GM12878 (cell line): Measurements from ENCODE around the gene SULF2. TPM values are rescaled to one million over a fixed set of nuclear protein-coding genes. Genes with fewer than 3 reads are reported as not detected.
A peak's percentile ranks its signal among the peaks of the same experiment; 100 is the strongest.

Source experiments
- ATAC-seq: fragments of 200-7000 bp; cut with Tn5 transposase; 3 replicates; pipeline ENCODE4 v1.9.1; 2020; ENCODE audit warnings: mild to moderate bottlenecking, moderate library complexity
- BruUV-seq: library from RNA; stranded (reverse); fragments of 400-500 nt; replicated peaks from 2 replicates; lab custom pipeline; 2021; lab: Mats Ljungman, UMichigan
- CTCF ChIA-PET: fragments of 300-600 bp; sonication (Branson Sonifier 250); formaldehyde crosslinking; extraction: SDS; loops from one replicate; lab custom pipeline; 2021; ENCODE audit warnings: inconsistent platforms; lab: Yijun Ruan, JAX
- POLR2A ChIA-PET: fragments of 350-600 bp; formaldehyde crosslinking; extraction: SDS; loops from one replicate; lab custom pipeline; 2021; ENCODE audit warnings: inconsistent platforms; lab: Charles Lee
- RAD21 ChIA-PET: fragments of 300-600 bp; sonication (Branson Sonifier 250); formaldehyde crosslinking; loops from one replicate; lab custom pipeline; 2023; ENCODE audit warnings: antibody characterized with exemption; ENCODE audit not compliant: unreplicated experiment; lab: Charles Lee
- SMC1A ChIA-PET: fragments of 300-600 bp; sonication (Branson Sonifier 250); formaldehyde crosslinking; loops from one replicate; lab custom pipeline; 2023; ENCODE audit not compliant: unreplicated experiment, uncharacterized antibody; lab: Charles Lee
- DNase-seq: peaks from one replicate; pipeline ENCODE4 v3.0.0-alpha.2; 2011; ENCODE audit warnings: low read depth, low spot score
- FAIRE-seq: peaks from 3 replicates; lab custom pipeline; 2011; peaks lifted over from hg19 to GRCh38; lab: Jason Lieb, UNC
- H2AFZ ChIP-seq: 2 replicates; pipeline ENCODE4 v1.6.0; 2011; ENCODE audit warnings: low read depth, low read length, control low read depth; ENCODE audit not compliant: control insufficient read depth
- H3K27ac ChIP-seq: 2 replicates; pipeline ENCODE4 v1.5.1; 2011; ENCODE audit warnings: control low read depth; ENCODE audit not compliant: control insufficient read depth, insufficient read depth
- H3K27me3 ChIP-seq, 2 experiments: replicated peaks in 1 of 2; 2 replicates each; pipeline versions ENCODE4 v1.6.0 to v1.6.1; 2011; ENCODE audit warnings: low read length in 1 of 2; ENCODE audit not compliant: control insufficient read depth in 2 of 2, insufficient read depth in 2 of 2
- H3K36me3 ChIP-seq, 2 experiments: 2 replicates each; pipeline ENCODE4 v1.5.1; 2011; ENCODE audit warnings: low read length in 1 of 2; ENCODE audit not compliant: control insufficient read depth in 2 of 2, insufficient read depth in 2 of 2
- H3K4me1 ChIP-seq: 2 replicates; pipeline ENCODE4 v1.6.1; 2011; ENCODE audit warnings: mild to moderate bottlenecking, low read length, moderate library complexity, mixed read lengths; ENCODE audit not compliant: control insufficient read depth, insufficient read depth
- H3K4me2 ChIP-seq: 2 replicates; pipeline ENCODE4 v1.6.0; 2011; ENCODE audit warnings: control low read depth; ENCODE audit not compliant: control insufficient read depth, insufficient read depth
- H3K4me3 ChIP-seq: fragments of 200-600 bp; sonication (generic); 2 replicates; pipeline ENCODE4 v1.5.1; 2016
- H3K79me2 ChIP-seq: 2 replicates; pipeline ENCODE4 v1.6.0; 2011; ENCODE audit warnings: low read length; ENCODE audit not compliant: control insufficient read depth, insufficient read depth
- H3K9ac ChIP-seq: 2 replicates; pipeline ENCODE4 v1.8.0; 2011; ENCODE audit warnings: low read length, control low read depth, mixed read lengths; ENCODE audit not compliant: control insufficient read depth, insufficient read depth
- H3K9me3 ChIP-seq: replicated peaks from 3 replicates; pipeline ENCODE4 v1.5.1; 2011; ENCODE audit warnings: mild to moderate bottlenecking, low read length; ENCODE audit not compliant: control insufficient read depth, insufficient read depth
- H4K20me1 ChIP-seq: 2 replicates; pipeline ENCODE4 v1.6.0; 2011; ENCODE audit not compliant: control insufficient read depth, insufficient read depth
- BHLHE40 ChIP-seq, 2 experiments: fragments of 450-650 bp in 1 of 2; IDR thresholded peaks; 2 replicates each; pipeline ENCODE4 v1.6.1; 2011 to 2017; ENCODE audit warnings: low read depth in 2 of 2, borderline replicate concordance in 1 of 2, improper control_type of control experiment in 1 of 2, low read length in 1 of 2, mild to moderate bottlenecking in 1 of 2
- CBFB ChIP-seq: IDR thresholded peaks from 2 replicates; pipeline ENCODE4 v1.6.1; 2016; ENCODE audit warnings: antibody characterized with exemption, low read depth
- NFIC ChIP-seq: IDR thresholded peaks from 2 replicates; pipeline ENCODE4 v1.6.1; 2012; ENCODE audit warnings: low read depth, mild to moderate bottlenecking, inconsistent platforms, low read length, moderate library complexity
- SUZ12 ChIP-seq: fragments of 200-600 bp; sonication (generic); IDR thresholded peaks from one replicate; pipeline ENCODE4 v1.6.1; 2018; ENCODE audit warnings: antibody characterized with exemption, mild to moderate bottlenecking; ENCODE audit not compliant: unreplicated experiment
- WGBS: methylation state at CpG from one replicate; pipeline ENCODE4 v1.1.6; 2016; ENCODE audit warnings: low lambda C conversion rate; ENCODE audit not compliant: insufficient replicate concordance, insufficient coverage; ENCODE audit errors: missing lambda C conversion rate; 5-methylcytosine and 5-hydroxymethylcytosine counted together
- in situ Hi-C: fragments of 300-500 bp; cut with MboI; formaldehyde crosslinking; loops from 9 replicates; pipeline ENCODE4 v1.14.3; 2018; ENCODE audit warnings: mixed read lengths
- intact Hi-C: fragments of 100-400 bp; cut with micrococcal nuclease; formaldehyde crosslinking; loops from one replicate; pipeline ENCODE4 v1.14.2; 2022; ENCODE audit not compliant: unreplicated experiment
- polyA plus RNA-seq, 11 experiments: library from polyadenylated mRNA; depleted of rRNA in 4 of 11; unstranded in 6 of 11; stranded (reverse) in 5 of 11; fragments of >200 nt; fragmentation: Nextera tagmentation in 4 of 11; fragmentation: Illumina TruSeq in 1 of 11; extraction: Ambion mirVana in 4 of 11; extraction: Trizol in 1 of 11; gene quantifications; 1 replicate in 1 of 11; 2 replicates in 10 of 11; pipeline versions ENCODE4 v1.2.1 to v1.2.3, GENCODE V29; 2011 to 2016; ENCODE audit warnings: inconsistent platforms in 2 of 11, missing spikeins in 2 of 11, low read depth in 1 of 11
- total RNA-seq, 4 experiments: library from RNA; depleted of rRNA in 3 of 4; stranded (reverse); fragments of >200 nt in 3 of 4; fragmentation: Illumina TruSeq in 1 of 4; extraction: Trizol in 1 of 4; gene quantifications; 2 replicates each; pipeline versions ENCODE4 v1.2.1 to v1.2.3, GENCODE V29; 2013 to 2021

Gene SULF2
- total and polyA plus RNA-seq, 10 of the 15 experiments (the other 5 are each of a cell fraction or from before 2014, with no cell fraction given), result 0.69 to 4.1 (median 1.6) TPM

GRCh38 chr20:47748823-47749222, 36.5 kb downstream of the SULF2 start:
- ChIA-PET RAD21 (no interaction called here), POLR2A (interaction anchor here (0.7 kb wide), 1 partner anchor 19 kb away, joined by 3 read pairs; no protein-coding TSS in a partner anchor), SMC1A (interaction anchor here (1.2 kb wide), 1 partner anchor 18 kb away, joined by 3 read pairs; no protein-coding TSS in a partner anchor), CTCF (no interaction called here)
- intact Hi-C loops (no loop called here), in situ Hi-C loops (no loop called here)
- ATAC-seq, result no peak
- no peaks in the 10 kb centered on the region for H3K4me1 ChIP-seq
- H4K20me1 ChIP-seq, result no peaks in the 10 kb centered on the region
- BruUV-seq, result no TSS peak
- H3K27me3 ChIP-seq, result peaks cover 0 to 4% of the 10 kb centered on the region in 2 experiments; a peak in 2 of 4 replicates
- no peak overlapping the region for H3K4me3 ChIP-seq
- H3K4me2 ChIP-seq, result no peak overlapping the region
- no peak for FAIRE-seq
- no peaks in the 10 kb centered on the region for H3K79me2 ChIP-seq
- WGBS, result 0% methylated on average over 5 of the region's 5 CpGs
- H2AFZ ChIP-seq, result no peak overlapping the region
- H3K27ac ChIP-seq, result no peak overlapping the region
- H3K36me3 ChIP-seq, result no peaks in the 10 kb centered on the region
- H3K9ac ChIP-seq, result no peak overlapping the region
- no peaks in the 10 kb centered on the region for H3K9me3 ChIP-seq
- no peak for DNase-seq
- no peak for TF ChIP-seq SUZ12
- TF ChIP-seq CBFB, result no peak

GRCh38 chr20:47748069-47748468, 37.2 kb downstream of the SULF2 start:
- POLR2A ChIA-PET, result no interaction called here
- FAIRE-seq (no peak), ATAC-seq (no peak), DNase-seq (no peak)
- Histone ChIP-seq H3K27me3 (peaks cover 0 to 4% of the 10 kb centered on the region in 2 experiments; a peak in 2 of 4 replicates), H3K27ac (no peak overlapping the region), H3K4me2 (no peak overlapping the region), H3K79me2 (no peaks in the 10 kb centered on the region), H4K20me1 (no peaks in the 10 kb centered on the region), H3K36me3 (no peaks in the 10 kb centered on the region), H3K4me3 (no peak overlapping the region), H2AFZ (no peak overlapping the region), H3K9me3 (no peaks in the 10 kb centered on the region), H3K4me1 (no peaks in the 10 kb centered on the region), H3K9ac (no peak overlapping the region)
- WGBS, result 44% methylated on average over 6 of the region's 6 CpGs
- in situ Hi-C loops (no loop called here), intact Hi-C loops (no loop called here)
- no TSS peak for BruUV-seq
- TF ChIP-seq BHLHE40 (IDR thresholded peaks at IDR 0.05; ENCODE audit: borderline replicate concordance in 1 of 2, low read depth in 2 of 2, low read length in 1 of 2) (peak in 1 of 2 experiments; percentile 30; a peak in 1 of 4 replicates), NFIC (no peak)
- CTCF ChIA-PET, result no interaction called here
- RAD21 ChIA-PET, result no interaction called here
- SMC1A ChIA-PET, result no interaction called here
